Islet precursor cell (in vitro differentiated cells): ENCODE measurements around the gene DDRGK1.
A peak's percentile ranks its signal among the peaks of the same experiment; 100 is the strongest.

ENCODE experiments used
- DNase-seq: peaks from one replicate; pipeline ENCODE4 v3.0.0-alpha.2; 2018

DDRGK1 gene

DNA sequence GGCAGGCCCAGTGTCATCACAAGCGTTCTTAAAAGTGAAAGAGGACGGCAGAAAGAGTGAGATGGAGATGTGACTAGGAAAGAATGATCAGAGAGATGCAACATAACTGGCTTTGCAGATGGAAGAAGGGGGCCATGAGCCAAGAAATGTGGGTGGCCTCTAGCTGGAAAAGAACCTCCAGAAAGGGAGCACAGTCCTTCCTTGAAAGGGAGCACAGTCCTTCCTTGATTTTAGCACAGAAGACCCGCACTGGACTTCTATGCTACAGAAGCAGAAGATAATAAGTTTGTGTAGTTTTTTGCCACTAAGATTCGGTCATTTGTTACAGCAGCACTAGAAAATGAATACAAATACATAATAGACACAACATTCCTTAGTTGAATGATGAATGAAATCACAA is 24.2 kb downstream of the DDRGK1 start:
- no peak for DNase-seq

DNA sequence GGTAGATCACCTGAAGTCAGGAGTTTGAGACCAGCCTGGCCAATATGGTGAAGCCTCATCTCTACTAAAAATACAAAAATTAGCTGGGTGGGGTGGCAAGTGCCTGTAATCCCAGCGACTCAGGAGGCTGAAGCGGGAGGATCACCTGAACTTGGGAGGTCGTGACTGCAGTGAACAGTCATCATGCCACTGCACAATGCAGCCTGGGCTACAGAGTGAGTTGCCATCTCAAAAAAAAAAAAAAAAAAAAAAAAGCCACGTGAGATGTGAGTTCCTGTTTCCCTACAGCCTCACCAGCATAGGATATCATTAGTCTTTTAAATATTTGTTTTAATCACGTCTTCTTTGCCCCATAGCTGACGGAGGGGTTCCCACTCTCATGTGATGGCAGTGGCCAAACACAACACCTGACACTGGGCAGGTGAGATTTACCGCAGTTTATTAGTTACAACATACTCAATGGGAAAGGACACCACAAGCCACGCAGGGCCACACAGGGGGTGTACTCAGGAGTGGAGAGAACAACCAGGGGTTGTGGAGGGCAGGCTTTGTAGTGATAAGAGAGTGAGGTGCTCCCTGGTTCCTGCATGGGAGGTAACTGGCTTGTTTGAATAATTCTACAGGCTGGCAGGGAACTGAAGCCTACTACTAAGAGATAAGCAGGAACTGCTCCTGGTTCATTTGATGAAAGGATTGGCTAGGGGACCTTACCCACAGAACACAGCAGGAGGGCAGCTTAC is 26.6 kb downstream of the DDRGK1 start:
- DNase-seq: no peak

DNA sequence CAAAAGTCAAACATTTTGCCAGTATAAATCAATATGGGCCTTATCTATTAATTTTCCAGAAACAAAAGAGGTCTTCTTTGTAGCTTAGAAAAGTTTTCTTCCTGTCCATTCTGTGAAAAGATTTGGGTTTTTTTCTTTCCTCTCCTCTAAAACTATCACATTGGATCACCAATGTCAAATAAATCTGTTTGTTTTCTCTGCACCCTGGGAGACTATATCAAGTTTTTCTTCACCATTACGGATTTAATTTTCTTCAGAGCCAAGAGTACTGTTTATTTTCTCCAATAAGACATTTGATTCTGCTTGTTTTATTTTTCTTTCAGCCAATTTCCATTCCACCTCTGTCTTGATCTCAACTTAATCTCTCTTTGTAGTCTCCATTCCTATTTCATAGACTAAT is 29.2 kb downstream of the DDRGK1 start:
- no peak for DNase-seq

DNA sequence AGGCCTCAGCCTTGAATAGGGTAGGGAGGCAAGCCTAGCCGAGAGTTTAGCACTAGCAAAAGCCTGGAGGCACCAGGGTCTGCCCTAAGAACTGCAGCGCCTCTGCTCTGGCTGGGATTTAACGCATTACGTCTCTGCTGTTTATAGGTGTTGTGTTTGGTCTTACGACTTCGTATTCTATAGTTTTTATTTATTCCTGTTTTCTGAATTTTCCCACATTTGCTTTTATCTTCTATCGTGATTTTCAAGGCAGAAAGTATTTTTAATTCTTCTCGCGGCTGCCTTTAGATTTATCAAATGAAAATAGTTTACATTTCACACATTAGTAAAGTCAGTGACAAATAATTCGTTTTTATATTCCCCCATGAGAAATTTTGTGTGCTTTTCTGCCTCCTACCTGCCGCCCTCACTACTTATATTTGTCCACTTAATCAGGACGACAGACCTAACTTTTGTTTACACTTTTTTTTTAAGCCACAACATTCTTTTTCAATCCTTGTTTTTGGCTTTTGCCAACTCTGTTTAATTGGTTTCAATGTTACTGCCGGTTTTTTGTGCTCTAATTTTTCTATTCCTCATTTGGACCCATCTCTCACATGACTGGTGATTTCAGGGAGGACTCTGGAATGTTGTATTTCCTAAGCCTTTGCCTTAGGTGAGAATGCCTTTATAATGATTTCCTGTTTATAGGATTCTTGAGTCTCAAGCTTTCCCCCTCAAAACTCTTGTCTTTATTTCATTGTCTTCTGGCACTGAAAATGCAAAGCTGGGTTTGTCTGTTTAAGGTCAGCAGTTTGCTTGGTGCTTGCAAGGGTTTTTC is 29.8 kb downstream of the DDRGK1 start:
- DNase-seq: no peak

GRCh38 chr20:3173610-3174441 is 30.7 kb downstream of the DDRGK1 start:
- DNase-seq: peak; percentile 93

DNA sequence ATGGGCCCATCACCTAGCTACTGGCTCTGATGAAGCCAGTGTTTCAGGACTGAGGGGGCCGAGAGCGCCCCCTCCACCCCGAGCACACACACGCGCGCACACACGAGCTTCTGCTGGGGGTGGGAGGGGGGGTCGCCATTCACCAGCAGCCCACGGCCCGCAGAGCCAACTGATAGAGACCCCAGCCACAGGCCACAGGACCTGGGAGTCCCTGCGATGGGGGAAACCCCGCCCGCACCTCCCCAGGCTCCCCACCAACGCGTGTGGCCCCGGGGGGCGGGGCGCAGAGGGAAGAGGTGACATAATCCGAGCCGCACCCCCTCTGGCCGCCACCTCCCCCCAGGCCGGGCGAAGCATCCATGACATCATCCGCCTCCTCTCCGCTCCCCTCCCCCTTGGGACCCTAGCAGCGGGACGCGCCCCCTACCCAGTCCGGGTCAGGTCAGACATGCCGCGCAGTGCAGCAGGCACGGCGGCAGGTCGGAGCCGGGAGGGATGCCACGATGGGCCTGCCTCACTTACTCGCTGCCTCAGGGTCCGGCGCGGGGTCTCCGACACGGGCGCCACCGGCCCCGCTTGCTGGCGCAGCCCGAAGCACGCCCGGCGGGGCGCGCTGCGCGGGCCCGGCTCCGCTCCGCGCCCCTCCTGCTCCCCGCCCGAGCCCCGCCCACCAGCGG is 31.4 kb downstream of the DDRGK1 start, which contains the start of gene LZTS3:
Gene LZTS3, minus strand, starts transcription at position 617 of the 677 bp plus-strand sequence. CDS start 6,386 bp downstream, outside the sequence.
- DNase-seq: peak; percentile 89

DNA sequence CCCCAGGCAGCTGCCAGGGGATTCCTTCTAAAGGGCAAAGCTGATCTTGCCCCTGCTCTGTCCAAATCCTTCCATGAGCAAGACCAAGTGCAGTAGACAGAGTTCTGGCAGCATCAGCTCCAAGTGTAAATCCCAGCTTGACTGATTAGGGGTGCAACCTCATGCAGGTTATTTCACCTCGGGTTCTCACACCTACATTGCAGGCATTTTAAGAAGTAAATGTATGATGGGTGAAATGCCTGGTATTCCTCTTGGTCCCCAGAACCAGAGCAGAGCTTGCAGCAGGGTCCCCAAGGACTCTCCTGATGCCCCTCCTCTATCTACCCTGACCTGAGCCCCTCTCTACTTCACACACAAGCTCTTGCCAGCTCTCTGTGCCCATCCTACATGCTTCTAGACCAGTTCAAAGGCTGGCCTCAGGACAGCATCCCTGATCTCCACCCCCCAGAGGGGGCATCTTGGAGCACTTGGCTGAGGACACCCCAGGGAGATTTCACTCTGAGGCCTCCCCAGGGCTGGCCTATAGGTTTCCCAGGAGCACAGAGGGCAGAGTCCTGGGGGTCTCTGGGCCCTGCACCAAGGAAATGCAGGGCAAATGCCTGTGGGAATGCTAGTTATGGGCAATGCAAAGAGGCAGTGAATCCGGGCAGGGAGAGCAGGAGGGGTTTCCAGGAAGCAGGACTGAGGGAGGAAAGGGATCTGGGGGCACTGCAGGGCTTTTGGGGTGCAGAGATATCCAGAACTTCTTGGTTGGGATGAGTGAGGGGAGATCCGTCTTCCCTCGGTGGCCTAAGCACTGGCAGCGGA is 32.2 kb downstream of the DDRGK1 start:
- no peak for DNase-seq

GRCh38 chr20:3171391-3172125 is 32.9 kb downstream of the DDRGK1 start:
- no peak for DNase-seq

- DNase-seq: no peak
These were observed 35.5 kb downstream of the DDRGK1 start for GRCh38 chr20:3168829-3169590.

GRCh38 chr20:3168079-3168828 is 36.2 kb downstream of the DDRGK1 start:
- DNase-seq: peak; percentile 79

- no peak for DNase-seq
These were observed 36.8 kb downstream of the DDRGK1 start for GRCh38 chr20:3167738-3168078.

DNA sequence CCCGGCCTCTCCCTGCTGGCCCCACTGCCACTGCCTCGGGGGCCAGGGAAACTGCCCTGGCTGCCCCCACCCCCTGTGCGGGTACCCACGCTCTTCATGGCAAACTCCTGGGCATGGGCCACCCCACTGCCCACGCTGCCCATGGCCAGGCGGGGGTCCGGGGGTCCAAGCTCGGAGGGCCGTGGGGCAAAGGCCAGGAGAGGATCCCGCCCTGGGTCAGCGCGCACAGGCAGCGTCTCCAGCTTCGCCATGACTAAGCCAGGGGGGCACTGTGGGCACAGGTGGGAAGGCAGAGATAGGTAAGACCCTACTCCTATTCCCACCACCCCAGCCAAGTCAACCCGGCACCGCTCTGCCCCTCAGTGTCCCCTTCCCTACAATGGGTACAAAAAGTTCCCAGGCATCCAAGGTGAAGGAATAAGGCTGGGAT is 37.6 kb downstream of the DDRGK1 start:
- DNase-seq: no peak

DNA sequence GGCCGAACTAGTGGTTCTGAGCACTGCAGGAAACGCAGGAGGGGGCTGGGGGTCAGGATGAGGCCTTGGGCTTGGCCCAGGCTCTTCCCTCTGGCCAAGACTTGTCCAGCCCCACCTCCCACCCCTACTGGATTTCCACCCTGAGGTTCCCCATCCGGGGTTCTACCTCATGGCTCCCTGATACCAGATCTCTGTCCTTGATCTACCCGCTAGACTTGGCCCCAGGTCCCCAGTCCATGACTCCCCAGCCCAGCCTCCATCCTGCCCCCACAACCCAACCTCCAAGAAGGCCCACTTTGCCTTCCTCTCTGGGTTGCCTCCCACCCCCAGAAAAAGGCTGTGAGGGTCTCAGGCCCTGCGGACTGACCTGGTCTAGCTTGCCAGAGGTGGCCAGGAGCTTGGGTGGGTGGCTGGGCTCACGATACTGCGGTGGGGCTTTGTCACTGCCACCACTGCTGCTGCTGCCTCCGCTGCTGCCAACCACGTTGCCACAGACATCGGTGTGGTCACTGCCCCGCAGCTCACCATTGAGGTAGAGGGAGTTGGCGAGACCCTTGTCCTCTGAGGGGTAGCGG is 38.1 kb downstream of the DDRGK1 start:
- DNase-seq: no peak

DNA sequence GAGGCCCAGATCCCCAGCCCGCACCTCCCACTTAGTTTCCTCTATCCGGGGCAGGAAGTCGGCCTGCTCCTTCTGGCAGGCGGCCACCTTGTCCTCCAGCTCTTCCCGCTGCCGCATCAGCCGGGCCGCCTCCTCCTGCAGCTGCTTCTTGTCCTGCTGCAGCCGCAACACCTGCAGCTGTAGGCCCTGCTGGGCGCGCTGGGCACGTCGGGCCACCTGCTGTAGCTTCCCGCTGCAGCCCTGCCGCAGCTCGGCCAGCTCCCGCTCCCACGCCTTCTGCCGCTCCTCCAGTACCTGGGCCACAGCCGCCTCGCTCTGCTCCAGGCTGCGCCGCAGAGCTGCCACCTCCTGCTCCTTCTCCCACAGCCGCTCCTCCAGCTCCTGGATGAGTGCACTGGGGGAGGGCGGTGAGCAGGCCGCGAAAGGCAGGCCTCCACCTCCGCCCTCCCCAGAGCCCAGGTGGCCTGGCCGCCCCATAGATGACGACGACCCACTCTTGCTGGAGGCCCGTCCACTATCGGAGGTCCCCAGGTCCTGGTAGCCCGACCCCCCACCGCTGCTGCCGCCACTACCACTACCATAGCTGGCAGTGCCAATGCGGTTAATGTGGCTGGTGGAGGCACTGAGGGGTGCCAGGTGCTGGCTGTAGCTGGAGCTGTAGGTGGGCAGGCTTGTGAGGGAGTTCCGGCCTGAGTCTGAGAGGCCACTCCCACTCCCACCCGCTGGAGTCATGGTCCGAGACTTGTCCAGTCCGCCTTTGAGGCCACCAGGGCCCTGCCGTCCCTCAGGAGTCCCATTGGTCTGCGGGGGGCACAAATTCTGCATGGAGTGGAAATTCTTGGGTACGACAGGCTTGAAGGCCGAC is 38.8 kb downstream of the DDRGK1 start:
- DNase-seq: no peak

- no peak for DNase-seq
These were observed 39.6 kb downstream of the DDRGK1 start for GRCh38 chr20:3164763-3165410.

DNA sequence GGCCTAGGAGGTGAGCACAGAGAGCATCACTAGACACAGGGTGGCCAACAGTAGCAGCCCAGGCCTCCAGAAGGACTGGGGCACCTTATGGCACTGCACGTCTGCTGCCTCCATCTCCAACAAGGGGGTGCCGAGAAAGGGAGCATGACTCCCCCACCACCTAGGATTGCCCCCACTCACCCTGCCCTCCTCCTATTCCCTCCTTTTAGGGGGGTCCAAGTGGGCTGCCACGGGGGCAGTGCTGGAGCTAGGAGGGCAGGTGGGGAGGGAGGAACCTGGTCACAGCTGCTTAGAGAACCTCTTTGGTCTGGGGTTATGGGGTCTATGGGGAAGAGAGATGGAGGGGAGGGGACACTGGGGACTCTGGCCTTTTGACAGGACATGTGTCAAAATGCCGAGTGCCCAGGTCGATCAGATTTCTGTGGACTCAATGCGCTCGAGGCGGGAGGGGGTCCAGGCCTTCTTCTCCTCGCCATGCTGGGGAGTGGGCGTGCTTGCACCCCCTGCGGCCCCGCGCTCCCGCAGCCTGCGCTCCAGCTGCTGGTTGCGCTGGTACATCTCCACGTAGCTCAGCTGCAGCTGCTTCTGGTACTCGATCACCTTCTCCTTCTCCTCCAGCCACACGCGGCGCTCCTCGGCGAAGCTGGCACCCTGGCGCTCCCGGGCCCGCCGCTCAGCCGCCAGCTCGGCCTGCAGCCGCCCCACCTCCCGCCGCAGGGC is 40.3 kb downstream of the DDRGK1 start:
- DNase-seq: no peak
